CD14-positive monocyte (primary cell): ENCODE measurements around the gene FAM193A. TPM values are rescaled to one million over a fixed set of nuclear protein-coding genes. Genes with fewer than 3 reads are reported as not detected.

Experiments
- DNase-seq, 3 donors: peaks; one replicate each; pipeline ENCODE4 v3.0.0-alpha.2; 2011 to 2022
- H2AFZ ChIP-seq: 2 replicates; pipeline ENCODE4 v1.6.0; 2012; ENCODE audit warnings: mild to moderate bottlenecking, low read depth, low read length, inconsistent platforms; ENCODE audit not compliant: insufficient read depth, poor library complexity, severe bottlenecking
- H3K27ac ChIP-seq, 2 donors: 1 replicate in 1 of 2; 2 replicates in 1 of 2; pipeline ENCODE4 v1.5.1; 2012 to 2013; ENCODE audit warnings: low read length in 2 of 2, control low read depth in 1 of 2, inconsistent platforms in 1 of 2, low read depth in 1 of 2, mild to moderate bottlenecking in 1 of 2
- H3K27me3 ChIP-seq, 2 donors: one replicate each; pipeline versions ENCODE4 v1.6.0 to v1.6.1; 2011 to 2013; ENCODE audit warnings: low read length in 2 of 2; ENCODE audit not compliant: control insufficient read depth in 2 of 2, insufficient read depth in 2 of 2
- H3K36me3 ChIP-seq, 2 donors: replicated peaks in 1 of 2; 1 replicate in 1 of 2; 2 replicates in 1 of 2; pipeline versions ENCODE4 v1.5.1 to v1.6.1; 2012 to 2013; ENCODE audit warnings: low read length in 2 of 2, control low read depth in 1 of 2, inconsistent platforms in 1 of 2, mild to moderate bottlenecking in 1 of 2; ENCODE audit not compliant: insufficient read depth in 2 of 2, control insufficient read depth in 1 of 2
- H3K4me1 ChIP-seq, 2 donors: 1 replicate in 1 of 2; 2 replicates in 1 of 2; pipeline versions ENCODE4 v1.5.1 to v1.6.1; 2012 to 2013; ENCODE audit warnings: low read length in 2 of 2, control low read depth in 1 of 2, inconsistent platforms in 1 of 2, mild to moderate bottlenecking in 1 of 2, moderate library complexity in 1 of 2; ENCODE audit not compliant: insufficient read depth in 2 of 2, control insufficient read depth in 1 of 2
- H3K4me2 ChIP-seq: replicated peaks from 2 replicates; pipeline ENCODE3; 2012; ENCODE audit warnings: low read length, moderate library complexity, mild to moderate bottlenecking; ENCODE audit not compliant: poor library complexity, severe bottlenecking; ENCODE audit errors: extremely low read depth
- H3K4me3 ChIP-seq, 3 experiments: fragments of 200-600 bp in 1 of 3; sonication (generic) in 1 of 3; replicated peaks in 1 of 3; 1 replicate in 2 of 3; 2 replicates in 1 of 3; pipeline ENCODE4 v1.5.1; 2011 to 2013; ENCODE audit warnings: low read length in 3 of 3, mild to moderate bottlenecking in 3 of 3, control low read depth in 2 of 3, low read depth in 2 of 3, inconsistent platforms in 1 of 3, moderate library complexity in 1 of 3
- H3K79me2 ChIP-seq: 2 replicates; pipeline ENCODE4 v1.6.0; 2012; ENCODE audit warnings: mild to moderate bottlenecking, control low read depth, inconsistent platforms, low read length, moderate library complexity; ENCODE audit not compliant: insufficient read depth
- H3K9ac ChIP-seq: 2 replicates; pipeline ENCODE4 v1.6.0; 2017; ENCODE audit warnings: low read length, mild to moderate bottlenecking; ENCODE audit not compliant: insufficient read depth, poor library complexity, severe bottlenecking
- H3K9me3 ChIP-seq, 2 donors: replicated peaks in 1 of 2; 1 replicate in 1 of 2; 2 replicates in 1 of 2; pipeline versions ENCODE4 v1.5.1 to v1.6.1; 2012 to 2013; ENCODE audit warnings: low read length in 2 of 2, control low read depth in 1 of 2; ENCODE audit not compliant: control insufficient read depth in 1 of 2, insufficient read depth in 1 of 2
- H4K20me1 ChIP-seq: 2 replicates; pipeline ENCODE4 v1.6.0; 2012; ENCODE audit warnings: mild to moderate bottlenecking, low read length, control low read depth, moderate library complexity; ENCODE audit not compliant: insufficient read depth
- H3K27ac Mint-ChIP-seq, 7 donors: one replicate each; pipeline ENCODE4 v1.8.0; 2020; ENCODE audit warnings: mild to moderate bottlenecking in 7 of 7, mixed read lengths in 7 of 7, moderate library complexity in 6 of 7, inconsistent platforms in 2 of 7
- H3K27me3 Mint-ChIP-seq, 3 donors: one replicate each; pipeline ENCODE4 v1.8.0; 2021 to 2022; ENCODE audit warnings: low read depth in 3 of 3, mild to moderate bottlenecking in 3 of 3, mixed read lengths in 3 of 3, moderate library complexity in 3 of 3, inconsistent platforms in 1 of 3
- H3K36me3 Mint-ChIP-seq, 2 donors: one replicate each; pipeline ENCODE4 v1.8.0; 2020; ENCODE audit warnings: mixed read lengths in 2 of 2, inconsistent platforms in 1 of 2, mild to moderate bottlenecking in 1 of 2
- H3K4me1 Mint-ChIP-seq: one replicate; pipeline ENCODE4 v1.8.0; 2020; ENCODE audit warnings: mild to moderate bottlenecking, mixed read lengths
- H3K4me3 Mint-ChIP-seq, 2 donors: one replicate each; pipeline ENCODE4 v1.8.0; 2020; ENCODE audit warnings: mild to moderate bottlenecking in 2 of 2, mixed read lengths in 2 of 2, moderate library complexity in 1 of 2
- H3K9me3 Mint-ChIP-seq, 7 donors: one replicate each; pipeline ENCODE4 v1.8.0; 2020 to 2022; ENCODE audit warnings: mixed read lengths in 7 of 7, mild to moderate bottlenecking in 6 of 7, moderate library complexity in 6 of 7, inconsistent platforms in 2 of 7
- WGBS: methylation state at CpG from one replicate; pipeline ENCODE4 v1.1.5; 2013; ENCODE audit warnings: missing lambda C conversion rate; ENCODE audit not compliant: insufficient coverage; 5-methylcytosine and 5-hydroxymethylcytosine counted together
- intact Hi-C, 2 donors: fragments of 100-400 bp; cut with micrococcal nuclease; formaldehyde crosslinking; loops; one replicate each; pipeline versions ENCODE4 v1.15.0 to v1.15.1; 2023
- polyA plus RNA-seq, 3 donors: library from polyadenylated mRNA; depleted of rRNA in 1 of 3; unstranded in 2 of 3; stranded (reverse) in 1 of 3; fragments of 300-500 nt in 2 of 3; fragments of >200 nt in 1 of 3; fragmentation: Illumina TruSeq in 2 of 3; gene quantifications; 1 replicate in 2 of 3; 2 replicates in 1 of 3; pipeline ENCODE4 v1.2.3, GENCODE V29; 2012 to 2021
- TF ChIP-seq, protein P1 (sequence below): fragments of 200-600 bp; IDR thresholded peaks from one replicate; pipeline ENCODE4 v1.8.0; 2022; ENCODE audit warnings: antibody characterized with exemption, mild to moderate bottlenecking

The FAM193A gene
- polyA plus RNA-seq, 3 donors, result 0.66 to 11.8 (median 0.82) TPM

- Mint-ChIP-seq H3K36me3 (peaks cover 69 to 81% of the 10 kb centered on the region in 2 donors), H3K27ac (peak overlapping the region; percentile 77 to 94 (median 90)), H3K9me3 (peaks cover 0 to 2% (median 0%) of the 10 kb centered on the region in 7 donors), H3K4me1 (peaks cover 13% of the 10 kb centered on the region), H3K27me3 (peaks cover 0 to 1% (median 0%) of the 10 kb centered on the region in 3 donors), H3K4me3 (no peak overlapping the region)
- Histone ChIP-seq H4K20me1 (peaks cover 67% of the 10 kb centered on the region), H3K36me3 (peaks cover 69 to 82% of the 10 kb centered on the region in 2 donors), H3K27me3 (no peaks in the 10 kb centered on the region), H3K9me3 (no peaks in the 10 kb centered on the region), H3K4me3 (no peak overlapping the region), H3K9ac (no peak overlapping the region), H3K27ac (peak overlapping the region in 1 of 2 donors; percentile 77), H3K4me2 (no peak overlapping the region), H3K79me2 (peaks cover 10% of the 10 kb centered on the region), H3K4me1 (peaks cover 8 to 16% of the 10 kb centered on the region in 2 donors), H2AFZ (no peak overlapping the region)
- intact Hi-C loops, result no loop called here
- 94% methylated on average over 28 of the region's 28 CpGs for WGBS
- TF ChIP-seq, protein P1, sequence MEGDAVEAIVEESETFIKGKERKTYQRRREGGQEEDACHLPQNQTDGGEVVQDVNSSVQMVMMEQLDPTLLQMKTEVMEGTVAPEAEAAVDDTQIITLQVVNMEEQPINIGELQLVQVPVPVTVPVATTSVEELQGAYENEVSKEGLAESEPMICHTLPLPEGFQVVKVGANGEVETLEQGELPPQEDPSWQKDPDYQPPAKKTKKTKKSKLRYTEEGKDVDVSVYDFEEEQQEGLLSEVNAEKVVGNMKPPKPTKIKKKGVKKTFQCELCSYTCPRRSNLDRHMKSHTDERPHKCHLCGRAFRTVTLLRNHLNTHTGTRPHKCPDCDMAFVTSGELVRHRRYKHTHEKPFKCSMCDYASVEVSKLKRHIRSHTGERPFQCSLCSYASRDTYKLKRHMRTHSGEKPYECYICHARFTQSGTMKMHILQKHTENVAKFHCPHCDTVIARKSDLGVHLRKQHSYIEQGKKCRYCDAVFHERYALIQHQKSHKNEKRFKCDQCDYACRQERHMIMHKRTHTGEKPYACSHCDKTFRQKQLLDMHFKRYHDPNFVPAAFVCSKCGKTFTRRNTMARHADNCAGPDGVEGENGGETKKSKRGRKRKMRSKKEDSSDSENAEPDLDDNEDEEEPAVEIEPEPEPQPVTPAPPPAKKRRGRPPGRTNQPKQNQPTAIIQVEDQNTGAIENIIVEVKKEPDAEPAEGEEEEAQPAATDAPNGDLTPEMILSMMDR, result no peak
- DNase-seq, result no peak
Measured at GRCh38 chr4:2744576-2745270, 208.3 kb downstream of the FAM193A start.

GRCh38 chr4:2745516-2745915 is 209.1 kb downstream of the FAM193A start:
- Histone ChIP-seq H3K79me2 (peaks cover 16% of the 10 kb centered on the region), H3K9me3 (no peaks in the 10 kb centered on the region), H3K4me1 (peaks cover 8 to 16% of the 10 kb centered on the region in 2 donors), H4K20me1 (peaks cover 74% of the 10 kb centered on the region), H3K4me2 (no peak overlapping the region), H2AFZ (no peak overlapping the region), H3K27me3 (no peaks in the 10 kb centered on the region), H3K36me3 (peaks cover 69 to 86% of the 10 kb centered on the region in 2 donors), H3K27ac (peak overlapping the region; percentile 75 to 77), H3K4me3 (no peak overlapping the region), H3K9ac (peak overlapping the region; percentile 29)
- peaks cover 71 to 88% of the 10 kb centered on the region in 2 donors for H3K36me3 Mint-ChIP-seq
- intact Hi-C loops, result no loop called here
- no peaks in the 10 kb centered on the region for H3K27me3 Mint-ChIP-seq
- WGBS, result 89% methylated on average over 1 of the region's 5 CpGs
- no peak overlapping the region for H3K4me3 Mint-ChIP-seq
- no peaks in the 10 kb centered on the region for H3K9me3 Mint-ChIP-seq
- TF ChIP-seq, protein P1, result no peak
- peak overlapping the region; percentile 78 to 94 (median 91) for H3K27ac Mint-ChIP-seq
- no peak for DNase-seq
- H3K4me1 Mint-ChIP-seq, result peaks cover 9% of the 10 kb centered on the region
